GM12878 (cell line): ENCODE data around the gene VTI1A. TPM values are rescaled to one million over a fixed set of nuclear protein-coding genes. Genes with fewer than 3 reads are reported as not detected.

Source experiments
- ATAC-seq: fragments of 200-7000 bp; cut with Tn5 transposase; 3 replicates; pipeline ENCODE4 v1.9.1; 2020; ENCODE audit warnings: mild to moderate bottlenecking, moderate library complexity
- BruUV-seq: library from RNA; stranded (reverse); fragments of 400-500 nt; replicated peaks from 2 replicates; lab custom pipeline; 2021; lab: Mats Ljungman, UMichigan
- CTCF ChIA-PET: fragments of 300-600 bp; sonication (Branson Sonifier 250); formaldehyde crosslinking; extraction: SDS; loops from one replicate; lab custom pipeline; 2021; ENCODE audit warnings: inconsistent platforms; lab: Yijun Ruan, JAX
- POLR2A ChIA-PET: fragments of 350-600 bp; formaldehyde crosslinking; extraction: SDS; loops from one replicate; lab custom pipeline; 2021; ENCODE audit warnings: inconsistent platforms; lab: Charles Lee
- RAD21 ChIA-PET: fragments of 300-600 bp; sonication (Branson Sonifier 250); formaldehyde crosslinking; loops from one replicate; lab custom pipeline; 2023; ENCODE audit warnings: antibody characterized with exemption; ENCODE audit not compliant: unreplicated experiment; lab: Charles Lee
- SMC1A ChIA-PET: fragments of 300-600 bp; sonication (Branson Sonifier 250); formaldehyde crosslinking; loops from one replicate; lab custom pipeline; 2023; ENCODE audit not compliant: unreplicated experiment, uncharacterized antibody; lab: Charles Lee
- DNase-seq: peaks from one replicate; pipeline ENCODE4 v3.0.0-alpha.2; 2011; ENCODE audit warnings: low read depth, low spot score
- FAIRE-seq: peaks from 3 replicates; lab custom pipeline; 2011; peaks lifted over from hg19 to GRCh38; lab: Jason Lieb, UNC
- H2AFZ ChIP-seq: 2 replicates; pipeline ENCODE4 v1.6.0; 2011; ENCODE audit warnings: low read depth, low read length, control low read depth; ENCODE audit not compliant: control insufficient read depth
- H3K27ac ChIP-seq: 2 replicates; pipeline ENCODE4 v1.5.1; 2011; ENCODE audit warnings: control low read depth; ENCODE audit not compliant: control insufficient read depth, insufficient read depth
- H3K27me3 ChIP-seq, 2 experiments: replicated peaks in 1 of 2; 2 replicates each; pipeline versions ENCODE4 v1.6.0 to v1.6.1; 2011; ENCODE audit warnings: low read length in 1 of 2; ENCODE audit not compliant: control insufficient read depth in 2 of 2, insufficient read depth in 2 of 2
- H3K36me3 ChIP-seq, 2 experiments: 2 replicates each; pipeline ENCODE4 v1.5.1; 2011; ENCODE audit warnings: low read length in 1 of 2; ENCODE audit not compliant: control insufficient read depth in 2 of 2, insufficient read depth in 2 of 2
- H3K4me1 ChIP-seq: 2 replicates; pipeline ENCODE4 v1.6.1; 2011; ENCODE audit warnings: mild to moderate bottlenecking, low read length, moderate library complexity, mixed read lengths; ENCODE audit not compliant: control insufficient read depth, insufficient read depth
- H3K4me2 ChIP-seq: 2 replicates; pipeline ENCODE4 v1.6.0; 2011; ENCODE audit warnings: control low read depth; ENCODE audit not compliant: control insufficient read depth, insufficient read depth
- H3K4me3 ChIP-seq: fragments of 200-600 bp; sonication (generic); 2 replicates; pipeline ENCODE4 v1.5.1; 2016
- H3K79me2 ChIP-seq: 2 replicates; pipeline ENCODE4 v1.6.0; 2011; ENCODE audit warnings: low read length; ENCODE audit not compliant: control insufficient read depth, insufficient read depth
- H3K9ac ChIP-seq: 2 replicates; pipeline ENCODE4 v1.8.0; 2011; ENCODE audit warnings: low read length, control low read depth, mixed read lengths; ENCODE audit not compliant: control insufficient read depth, insufficient read depth
- H3K9me3 ChIP-seq: replicated peaks from 3 replicates; pipeline ENCODE4 v1.5.1; 2011; ENCODE audit warnings: mild to moderate bottlenecking, low read length; ENCODE audit not compliant: control insufficient read depth, insufficient read depth
- H4K20me1 ChIP-seq: 2 replicates; pipeline ENCODE4 v1.6.0; 2011; ENCODE audit not compliant: control insufficient read depth, insufficient read depth
- CREM ChIP-seq: IDR thresholded peaks from 2 replicates; pipeline ENCODE4 v1.6.1; 2014; ENCODE audit warnings: antibody characterized with exemption, low read depth
- NBN ChIP-seq: fragments of 450-650 bp; IDR thresholded peaks from 2 replicates; pipeline ENCODE4 v1.6.1; 2016
- NFIC ChIP-seq: IDR thresholded peaks from 2 replicates; pipeline ENCODE4 v1.6.1; 2012; ENCODE audit warnings: low read depth, mild to moderate bottlenecking, inconsistent platforms, low read length, moderate library complexity
- SMARCA5 ChIP-seq: fragments of 450-650 bp; IDR thresholded peaks from 2 replicates; pipeline ENCODE4 v1.6.1; 2017; ENCODE audit warnings: mild to moderate bottlenecking
- SPI1 ChIP-seq: IDR thresholded peaks from 2 replicates; pipeline ENCODE4 v1.6.1; 2011; ENCODE audit warnings: low read depth, mild to moderate bottlenecking, low read length, moderate library complexity, borderline replicate concordance; ENCODE audit not compliant: insufficient read depth
- STAT3 ChIP-seq: IDR thresholded peaks from 2 replicates; pipeline ENCODE4 v1.6.1; 2011; ENCODE audit warnings: low read depth, low read length, improper control_type of control experiment
- WGBS: methylation state at CpG from one replicate; pipeline ENCODE4 v1.1.6; 2016; ENCODE audit warnings: low lambda C conversion rate; ENCODE audit not compliant: insufficient replicate concordance, insufficient coverage; ENCODE audit errors: missing lambda C conversion rate; 5-methylcytosine and 5-hydroxymethylcytosine counted together
- in situ Hi-C: fragments of 300-500 bp; cut with MboI; formaldehyde crosslinking; loops from 9 replicates; pipeline ENCODE4 v1.14.3; 2018; ENCODE audit warnings: mixed read lengths
- intact Hi-C: fragments of 100-400 bp; cut with micrococcal nuclease; formaldehyde crosslinking; loops from one replicate; pipeline ENCODE4 v1.14.2; 2022; ENCODE audit not compliant: unreplicated experiment
- polyA plus RNA-seq, 11 experiments: library from polyadenylated mRNA; depleted of rRNA in 4 of 11; unstranded in 6 of 11; stranded (reverse) in 5 of 11; fragments of >200 nt; fragmentation: Nextera tagmentation in 4 of 11; fragmentation: Illumina TruSeq in 1 of 11; extraction: Ambion mirVana in 4 of 11; extraction: Trizol in 1 of 11; gene quantifications; 1 replicate in 1 of 11; 2 replicates in 10 of 11; pipeline versions ENCODE4 v1.2.1 to v1.2.3, GENCODE V29; 2011 to 2016; ENCODE audit warnings: inconsistent platforms in 2 of 11, missing spikeins in 2 of 11, low read depth in 1 of 11
- total RNA-seq, 4 experiments: library from RNA; depleted of rRNA in 3 of 4; stranded (reverse); fragments of >200 nt in 3 of 4; fragmentation: Illumina TruSeq in 1 of 4; extraction: Trizol in 1 of 4; gene quantifications; 2 replicates each; pipeline versions ENCODE4 v1.2.1 to v1.2.3, GENCODE V29; 2013 to 2021
- TF ChIP-seq, protein P1 (sequence below): fragments of 450-650 bp; formaldehyde crosslinking; IDR thresholded peaks from 2 replicates; pipeline ENCODE4 v1.5.0; 2022; ENCODE audit warnings: mild to moderate bottlenecking, missing genetic modification characterization
- TF ChIP-seq, protein P2 (sequence below): fragments of 450-650 bp; conservative IDR thresholded peaks from 2 replicates; pipeline ENCODE4 v1.6.1; 2017; ENCODE audit warnings: mild to moderate bottlenecking, moderate library complexity
- TF ChIP-seq, protein P3 (sequence below): IDR thresholded peaks from 2 replicates; pipeline ENCODE4 v1.6.1; 2011; ENCODE audit warnings: borderline replicate concordance, low read depth, mild to moderate bottlenecking, moderate library complexity, low read length; ENCODE audit not compliant: insufficient read depth, poor library complexity, severe bottlenecking
- TF ChIP-seq, protein P4 (sequence below): fragments of 450-650 bp; IDR thresholded peaks from 2 replicates; pipeline ENCODE4 v1.6.1; 2017; ENCODE audit warnings: antibody characterized with exemption, mild to moderate bottlenecking, moderate library complexity

VTI1A gene
- total and polyA plus RNA-seq, 10 of the 15 experiments (the other 5 are each of a cell fraction or from before 2014, with no cell fraction given), result 12.4 to 43.2 (median 27.5) TPM

DNA sequence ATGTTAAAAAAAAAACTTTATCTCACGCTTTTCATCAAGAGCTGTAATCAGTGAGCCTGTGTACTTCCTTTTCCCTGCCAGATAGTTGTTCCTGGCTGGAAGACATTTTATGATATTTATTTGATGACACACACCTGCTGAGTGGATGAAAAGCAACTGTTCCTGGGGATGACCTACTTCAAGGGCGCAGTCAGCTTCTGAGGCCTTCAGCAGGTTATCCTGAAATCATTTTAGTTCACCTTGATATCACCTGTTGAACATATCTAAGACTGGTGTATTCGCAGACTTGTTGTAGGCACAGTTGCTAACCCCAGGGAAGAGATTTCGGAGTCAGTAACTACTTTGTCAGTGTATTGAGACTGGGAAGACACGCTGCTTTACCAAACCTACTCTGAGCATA is 268.6 kb downstream of the VTI1A start:
- H3K4me2 ChIP-seq, result no peak overlapping the region
- H4K20me1 ChIP-seq, result no peaks in the 10 kb centered on the region
- FAIRE-seq, result no peak
- ChIA-PET SMC1A (no interaction called here), CTCF (interaction anchor here (0.7 to 0.8 kb wide), 2 partner anchors 671 to 845 kb away, joined by 3 to 4 read pairs; no protein-coding TSS in a partner anchor), RAD21 (no interaction called here), POLR2A (no interaction called here)
- H2AFZ ChIP-seq, result no peak overlapping the region
- no peaks in the 10 kb centered on the region for H3K27me3 ChIP-seq
- intact Hi-C loops, result no loop called here
- no peak overlapping the region for H3K9ac ChIP-seq
- no peak for ATAC-seq
- H3K27ac ChIP-seq, result no peak overlapping the region
- in situ Hi-C loops, result no loop called here
- no peak overlapping the region for H3K4me3 ChIP-seq
- no peaks in the 10 kb centered on the region for H3K4me1 ChIP-seq
- BruUV-seq, result no TSS peak
- WGBS, result 100% methylated on average over 5 of the region's 5 CpGs
- no peak for DNase-seq
- no peaks in the 10 kb centered on the region; a peak in 1 of 4 replicates for H3K36me3 ChIP-seq
- H3K9me3 ChIP-seq, result no peaks in the 10 kb centered on the region
- H3K79me2 ChIP-seq, result no peaks in the 10 kb centered on the region
- no peak for TF ChIP-seq STAT3
- TF ChIP-seq NBN, result no peak
- TF ChIP-seq NFIC, result no peak
- TF ChIP-seq, protein P1, sequence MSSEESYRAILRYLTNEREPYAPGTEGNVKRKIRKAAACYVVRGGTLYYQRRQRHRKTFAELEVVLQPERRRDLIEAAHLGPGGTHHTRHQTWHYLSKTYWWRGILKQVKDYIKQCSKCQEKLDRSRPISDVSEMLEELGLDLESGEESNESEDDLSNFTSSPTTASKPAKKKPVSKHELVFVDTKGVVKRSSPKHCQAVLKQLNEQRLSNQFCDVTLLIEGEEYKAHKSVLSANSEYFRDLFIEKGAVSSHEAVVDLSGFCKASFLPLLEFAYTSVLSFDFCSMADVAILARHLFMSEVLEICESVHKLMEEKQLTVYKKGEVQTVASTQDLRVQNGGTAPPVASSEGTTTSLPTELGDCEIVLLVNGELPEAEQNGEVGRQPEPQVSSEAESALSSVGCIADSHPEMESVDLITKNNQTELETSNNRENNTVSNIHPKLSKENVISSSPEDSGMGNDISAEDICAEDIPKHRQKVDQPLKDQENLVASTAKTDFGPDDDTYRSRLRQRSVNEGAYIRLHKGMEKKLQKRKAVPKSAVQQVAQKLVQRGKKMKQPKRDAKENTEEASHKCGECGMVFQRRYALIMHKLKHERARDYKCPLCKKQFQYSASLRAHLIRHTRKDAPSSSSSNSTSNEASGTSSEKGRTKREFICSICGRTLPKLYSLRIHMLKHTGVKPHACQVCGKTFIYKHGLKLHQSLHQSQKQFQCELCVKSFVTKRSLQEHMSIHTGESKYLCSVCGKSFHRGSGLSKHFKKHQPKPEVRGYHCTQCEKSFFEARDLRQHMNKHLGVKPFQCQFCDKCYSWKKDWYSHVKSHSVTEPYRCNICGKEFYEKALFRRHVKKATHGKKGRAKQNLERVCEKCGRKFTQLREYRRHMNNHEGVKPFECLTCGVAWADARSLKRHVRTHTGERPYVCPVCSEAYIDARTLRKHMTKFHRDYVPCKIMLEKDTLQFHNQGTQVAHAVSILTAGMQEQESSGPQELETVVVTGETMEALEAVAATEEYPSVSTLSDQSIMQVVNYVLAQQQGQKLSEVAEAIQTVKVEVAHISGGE (CRISPR knock-in tag), result no peak
- TF ChIP-seq, protein P2, sequence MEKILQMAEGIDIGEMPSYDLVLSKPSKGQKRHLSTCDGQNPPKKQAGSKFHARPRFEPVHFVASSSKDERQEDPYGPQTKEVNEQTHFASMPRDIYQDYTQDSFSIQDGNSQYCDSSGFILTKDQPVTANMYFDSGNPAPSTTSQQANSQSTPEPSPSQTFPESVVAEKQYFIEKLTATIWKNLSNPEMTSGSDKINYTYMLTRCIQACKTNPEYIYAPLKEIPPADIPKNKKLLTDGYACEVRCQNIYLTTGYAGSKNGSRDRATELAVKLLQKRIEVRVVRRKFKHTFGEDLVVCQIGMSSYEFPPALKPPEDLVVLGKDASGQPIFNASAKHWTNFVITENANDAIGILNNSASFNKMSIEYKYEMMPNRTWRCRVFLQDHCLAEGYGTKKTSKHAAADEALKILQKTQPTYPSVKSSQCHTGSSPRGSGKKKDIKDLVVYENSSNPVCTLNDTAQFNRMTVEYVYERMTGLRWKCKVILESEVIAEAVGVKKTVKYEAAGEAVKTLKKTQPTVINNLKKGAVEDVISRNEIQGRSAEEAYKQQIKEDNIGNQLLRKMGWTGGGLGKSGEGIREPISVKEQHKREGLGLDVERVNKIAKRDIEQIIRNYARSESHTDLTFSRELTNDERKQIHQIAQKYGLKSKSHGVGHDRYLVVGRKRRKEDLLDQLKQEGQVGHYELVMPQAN, result no peak
- TF ChIP-seq, protein P3, sequence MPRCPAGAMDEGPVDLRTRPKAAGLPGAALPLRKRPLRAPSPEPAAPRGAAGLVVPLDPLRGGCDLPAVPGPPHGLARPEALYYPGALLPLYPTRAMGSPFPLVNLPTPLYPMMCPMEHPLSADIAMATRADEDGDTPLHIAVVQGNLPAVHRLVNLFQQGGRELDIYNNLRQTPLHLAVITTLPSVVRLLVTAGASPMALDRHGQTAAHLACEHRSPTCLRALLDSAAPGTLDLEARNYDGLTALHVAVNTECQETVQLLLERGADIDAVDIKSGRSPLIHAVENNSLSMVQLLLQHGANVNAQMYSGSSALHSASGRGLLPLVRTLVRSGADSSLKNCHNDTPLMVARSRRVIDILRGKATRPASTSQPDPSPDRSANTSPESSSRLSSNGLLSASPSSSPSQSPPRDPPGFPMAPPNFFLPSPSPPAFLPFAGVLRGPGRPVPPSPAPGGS, result no peak
- TF ChIP-seq SMARCA5, result no peak
- TF ChIP-seq, protein P4, sequence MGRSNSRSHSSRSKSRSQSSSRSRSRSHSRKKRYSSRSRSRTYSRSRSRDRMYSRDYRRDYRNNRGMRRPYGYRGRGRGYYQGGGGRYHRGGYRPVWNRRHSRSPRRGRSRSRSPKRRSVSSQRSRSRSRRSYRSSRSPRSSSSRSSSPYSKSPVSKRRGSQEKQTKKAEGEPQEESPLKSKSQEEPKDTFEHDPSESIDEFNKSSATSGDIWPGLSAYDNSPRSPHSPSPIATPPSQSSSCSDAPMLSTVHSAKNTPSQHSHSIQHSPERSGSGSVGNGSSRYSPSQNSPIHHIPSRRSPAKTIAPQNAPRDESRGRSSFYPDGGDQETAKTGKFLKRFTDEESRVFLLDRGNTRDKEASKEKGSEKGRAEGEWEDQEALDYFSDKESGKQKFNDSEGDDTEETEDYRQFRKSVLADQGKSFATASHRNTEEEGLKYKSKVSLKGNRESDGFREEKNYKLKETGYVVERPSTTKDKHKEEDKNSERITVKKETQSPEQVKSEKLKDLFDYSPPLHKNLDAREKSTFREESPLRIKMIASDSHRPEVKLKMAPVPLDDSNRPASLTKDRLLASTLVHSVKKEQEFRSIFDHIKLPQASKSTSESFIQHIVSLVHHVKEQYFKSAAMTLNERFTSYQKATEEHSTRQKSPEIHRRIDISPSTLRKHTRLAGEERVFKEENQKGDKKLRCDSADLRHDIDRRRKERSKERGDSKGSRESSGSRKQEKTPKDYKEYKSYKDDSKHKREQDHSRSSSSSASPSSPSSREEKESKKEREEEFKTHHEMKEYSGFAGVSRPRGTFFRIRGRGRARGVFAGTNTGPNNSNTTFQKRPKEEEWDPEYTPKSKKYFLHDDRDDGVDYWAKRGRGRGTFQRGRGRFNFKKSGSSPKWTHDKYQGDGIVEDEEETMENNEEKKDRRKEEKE, result no peak
- no peak for TF ChIP-seq SPI1
- TF ChIP-seq CREM, result no peak
